Karpas-422 (cell line): ENCODE results near the gene EHD2. TPM values are rescaled to one million over a fixed set of nuclear protein-coding genes. Genes with fewer than 3 reads are reported as not detected.
"Not testable (repeated sequence)": the region's sequence is repeated elsewhere in the genome, so short reads cannot be mapped to it uniquely, and the experiment has no call there.

Experiments used
- DNase-seq: peaks from one replicate; pipeline ENCODE4 v3.0.0-alpha.2; 2015
- H2AFZ ChIP-seq: fragments of 200-600 bp; sonication (generic); 2 replicates; pipeline ENCODE4 v1.6.1; 2014; ENCODE audit warnings: antibody characterized with exemption, low read length, mixed read lengths
- H3K27ac ChIP-seq: fragments of 200-600 bp; sonication (generic); 2 replicates; pipeline ENCODE4 v1.5.1; 2014; ENCODE audit warnings: mild to moderate bottlenecking, low read length, moderate library complexity
- H3K27me3 ChIP-seq: fragments of 200-600 bp; sonication (generic); 2 replicates; pipeline ENCODE4 v1.6.1; 2014; ENCODE audit warnings: low read length, mixed read lengths
- H3K36me3 ChIP-seq: fragments of 200-600 bp; sonication (generic); 2 replicates; pipeline ENCODE4 v1.6.1; 2014; ENCODE audit warnings: low read length, mixed read lengths; ENCODE audit not compliant: insufficient read depth
- H3K4me1 ChIP-seq: fragments of 200-600 bp; sonication (generic); 2 replicates; pipeline ENCODE4 v1.6.1; 2014; ENCODE audit warnings: mild to moderate bottlenecking, low read length, mixed read lengths
- H3K4me2 ChIP-seq: fragments of 200-600 bp; sonication (generic); 2 replicates; pipeline ENCODE4 v1.6.1; 2014; ENCODE audit warnings: low read length, low read depth, mild to moderate bottlenecking; ENCODE audit not compliant: poor library complexity, severe bottlenecking
- H3K4me3 ChIP-seq: fragments of 200-600 bp; sonication (generic); 2 replicates; pipeline ENCODE4 v1.5.1; 2014; ENCODE audit warnings: mild to moderate bottlenecking, antibody characterized with exemption, low read length, mixed read lengths
- H3K79me2 ChIP-seq: fragments of 200-600 bp; sonication (generic); 2 replicates; pipeline ENCODE4 v1.6.1; 2014; ENCODE audit warnings: mild to moderate bottlenecking, low read length, mixed read lengths
- H3K9ac ChIP-seq: fragments of 200-600 bp; sonication (generic); 2 replicates; pipeline ENCODE4 v1.6.0; 2014; ENCODE audit warnings: low read length
- H3K9me2 ChIP-seq: fragments of 200-600 bp; sonication (generic), shearing (Covaris generic); replicated peaks from 2 replicates; pipeline ENCODE4 v1.6.0; 2014; ENCODE audit warnings: mild to moderate bottlenecking, low read length, moderate library complexity; ENCODE audit not compliant: insufficient read depth
- H3K9me3 ChIP-seq: fragments of 300-700, 200-600 bp; sonication (generic); 2 replicates; pipeline ENCODE4 v1.6.1; 2014; ENCODE audit warnings: low read length, mixed read lengths
- H4K20me1 ChIP-seq: fragments of 200-600 bp; sonication (generic); 2 replicates; pipeline ENCODE4 v1.6.1; 2014; ENCODE audit warnings: mild to moderate bottlenecking, antibody characterized with exemption, low read length, low read depth; ENCODE audit not compliant: insufficient read depth
- total RNA-seq: library from RNA; depleted of rRNA; stranded (reverse); fragments of >200 nt; shearing (Covaris generic); gene quantifications from 2 replicates; pipeline ENCODE4 v1.2.3, GENCODE V29; 2014; ENCODE audit warnings: low replicate concordance; rRNA removed

The EHD2 gene
- not detected in 2 replicates for total RNA-seq

- Histone ChIP-seq H3K9ac (no peak within 1 kb of the TSS), H3K27ac (no peak within 1 kb of the TSS), H2AFZ (no peak within 1 kb of the TSS), H3K36me3 (no peaks in the 10 kb centered on the region), H3K4me1 (no peaks in the 10 kb centered on the region), H3K9me3 (no peaks in the 10 kb centered on the region), H3K4me2 (no peak within 1 kb of the TSS), H3K4me3 (no peak within 1 kb of the TSS), H3K79me2 (no peaks in the 10 kb centered on the region), H3K27me3 (no peaks in the 10 kb centered on the region), H4K20me1 (no peaks in the 10 kb centered on the region), H3K9me2 (no peaks in the 10 kb centered on the region)
- peak; percentile 64 for DNase-seq
Measured at GRCh38 chr19:47713046-47714021, at the start of gene EHD2. Gene EHD2 (plus strand): TSS chr19:47713422. CDS start chr19:47716613, 3,191 bp downstream.

- DNase-seq = no peak
- Histone ChIP-seq H3K36me3 (no peaks in the 10 kb centered on the region), H3K9me3 (no peaks in the 10 kb centered on the region), H3K9me2 (no peaks in the 10 kb centered on the region), H4K20me1 (no peaks in the 10 kb centered on the region), H3K27me3 (no peaks in the 10 kb centered on the region), H3K4me1 (no peaks in the 10 kb centered on the region), H3K27ac (no peak overlapping the region), H3K79me2 (peaks cover 66% of the 10 kb centered on the region), H3K4me3 (no peak overlapping the region), H2AFZ (no peak overlapping the region), H3K4me2 (no peak overlapping the region), H3K9ac (no peak overlapping the region)
Measured at GRCh38 chr19:47663435-47663910, 49.7 kb upstream of the EHD2 start.

- Histone ChIP-seq H3K9me3 (no peaks in the 10 kb centered on the region), H3K4me1 (no peaks in the 10 kb centered on the region), H3K27me3 (no peaks in the 10 kb centered on the region), H3K9ac (no peak overlapping the region), H3K4me2 (no peak overlapping the region), H3K36me3 (no peaks in the 10 kb centered on the region), H2AFZ (no peak overlapping the region), H4K20me1 (no peaks in the 10 kb centered on the region), H3K9me2 (no peaks in the 10 kb centered on the region), H3K4me3 (no peak overlapping the region), H3K27ac (no peak overlapping the region), H3K79me2 (peaks cover 60% of the 10 kb centered on the region)
- DNase-seq = no peak
Measured at GRCh38 chr19:47663911-47664771, 49.1 kb upstream of the EHD2 start.

- not testable (repeated sequence) for H3K36me3 ChIP-seq, H3K9me3 ChIP-seq, H3K4me3 ChIP-seq, H3K27me3 ChIP-seq, H4K20me1 ChIP-seq, DNase-seq, H3K27ac ChIP-seq, H3K4me1 ChIP-seq, H3K9me2 ChIP-seq, H2AFZ ChIP-seq, H3K9ac ChIP-seq, H3K4me2 ChIP-seq
- peaks cover 36% of the 10 kb centered on the region for H3K79me2 ChIP-seq
Measured at GRCh38 chr19:47668556-47668955, 44.7 kb upstream of the EHD2 start.

- no peaks in the 10 kb centered on the region for H3K27me3 ChIP-seq
- H3K4me1 ChIP-seq = no peaks in the 10 kb centered on the region
- H3K79me2 ChIP-seq = peaks cover 16% of the 10 kb centered on the region
- H4K20me1 ChIP-seq = no peaks in the 10 kb centered on the region
- H3K9ac ChIP-seq = no peak overlapping the region
- DNase-seq = no peak
- H3K9me3 ChIP-seq = no peaks in the 10 kb centered on the region
- H3K4me3 ChIP-seq = no peak overlapping the region
- H3K9me2 ChIP-seq = no peaks in the 10 kb centered on the region
- H3K27ac ChIP-seq = no peak overlapping the region
- H2AFZ ChIP-seq = no peak overlapping the region
- no peaks in the 10 kb centered on the region for H3K36me3 ChIP-seq
- H3K4me2 ChIP-seq = no peak overlapping the region
Measured at GRCh38 chr19:47670736-47671135, 42.5 kb upstream of the EHD2 start.

- peaks cover 13% of the 10 kb centered on the region; the same call in 1 of the 2 replicates for H3K79me2 ChIP-seq
- H3K4me3 ChIP-seq = no peak overlapping the region
- DNase-seq = no peak
- H4K20me1 ChIP-seq = no peaks in the 10 kb centered on the region
- H3K36me3 ChIP-seq = no peaks in the 10 kb centered on the region
- H3K9ac ChIP-seq = no peak overlapping the region
- H3K9me3 ChIP-seq = no peaks in the 10 kb centered on the region
- H3K27me3 ChIP-seq = no peaks in the 10 kb centered on the region
- H3K4me2 ChIP-seq = no peak overlapping the region
- no peak overlapping the region for H2AFZ ChIP-seq
- H3K4me1 ChIP-seq = no peaks in the 10 kb centered on the region
- no peaks in the 10 kb centered on the region for H3K9me2 ChIP-seq
- H3K27ac ChIP-seq = no peak overlapping the region
Measured at GRCh38 chr19:47671499-47671898, 41.7 kb upstream of the EHD2 start.

- Histone ChIP-seq H3K9me3 (no peaks in the 10 kb centered on the region), H3K79me2 (peaks cover 8% of the 10 kb centered on the region; the same call in 1 of the 2 replicates), H4K20me1 (no peaks in the 10 kb centered on the region), H3K4me2 (no peak overlapping the region), H3K9ac (no peak overlapping the region), H3K27ac (no peak overlapping the region), H2AFZ (no peak overlapping the region), H3K27me3 (no peaks in the 10 kb centered on the region), H3K9me2 (no peaks in the 10 kb centered on the region), H3K4me3 (no peak overlapping the region), H3K36me3 (no peaks in the 10 kb centered on the region), H3K4me1 (no peaks in the 10 kb centered on the region)
- no peak for DNase-seq
Measured at GRCh38 chr19:47673426-47673825, 39.8 kb upstream of the EHD2 start.

- Histone ChIP-seq H3K27ac (no peak overlapping the region), H3K9me3 (no peaks in the 10 kb centered on the region), H3K4me2 (no peak overlapping the region), H3K27me3 (no peaks in the 10 kb centered on the region), H2AFZ (no peak overlapping the region), H3K4me1 (no peaks in the 10 kb centered on the region), H3K4me3 (no peak overlapping the region), H3K36me3 (no peaks in the 10 kb centered on the region), H4K20me1 (no peaks in the 10 kb centered on the region), H3K9me2 (no peaks in the 10 kb centered on the region), H3K9ac (no peak overlapping the region), H3K79me2 (peaks cover 5% of the 10 kb centered on the region; the same call in 1 of the 2 replicates)
- no peak for DNase-seq
Measured at GRCh38 chr19:47674548-47674947, 38.7 kb upstream of the EHD2 start.
